ENCODE data around the gene REN. TPM values are rescaled to one million over a fixed set of nuclear protein-coding genes. Genes with fewer than 3 reads are reported as not detected.

Gene REN
- total and polyA plus RNA-seq, 9 of the 15 experiments (the other 6 are each of a cell fraction or from before 2014, with no cell fraction given): 1.7 to 9.9 (median 3.1) TPM

GRCh38 chr1:204171751-204172178, 5.6 kb upstream of the REN start (continued):
- TF ChIP-seq, protein P1, sequence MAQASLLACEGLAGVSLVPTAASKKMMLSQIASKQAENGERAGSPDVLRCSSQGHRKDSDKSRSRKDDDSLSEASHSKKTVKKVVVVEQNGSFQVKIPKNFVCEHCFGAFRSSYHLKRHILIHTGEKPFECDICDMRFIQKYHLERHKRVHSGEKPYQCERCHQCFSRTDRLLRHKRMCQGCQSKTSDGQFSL (CRISPR knock-in tag; IDR thresholded peaks at IDR 0.05): no peak
- TF ChIP-seq, protein P1 (tag; IDR thresholded peaks at IDR 0.05): peak in 1 of 2 experiments; percentile 62; a peak in 1 of 4 replicates
- TF ChIP-seq FOXJ2 (tag; IDR thresholded peaks at IDR 0.05) (no peak), NR0B1 (IDR thresholded peaks at IDR 0.05; ENCODE audit: partially characterized antibody) (no peak), KDM1A (IDR thresholded peaks at IDR 0.05) (no peak), KLF1 (tag; IDR thresholded peaks at IDR 0.05) (no peak), RBM25 (IDR thresholded peaks at IDR 0.05; ENCODE audit: low read depth, low read length, severe bottlenecking) (no peak), POU5F1 (IDR thresholded peaks at IDR 0.05; ENCODE audit: borderline replicate concordance, low read depth, low read length, partially characterized antibody) (no peak), PCBP2 (IDR thresholded peaks at IDR 0.05; ENCODE audit: low read depth, low read length, poor library complexity, severe bottlenecking) (no peak), RBM39 (optimal IDR thresholded peaks at IDR 0.05; ENCODE audit: low read depth, low read length) (no peak), ZBTB7A (IDR thresholded peaks at IDR 0.05; ENCODE audit: borderline replicate concordance, control insufficient read depth, low read depth, low read length) (no peak), ZZZ3 (IDR thresholded peaks at IDR 0.05) (no peak), THRA (IDR thresholded peaks at IDR 0.05) (no peak), CHD1 (IDR thresholded peaks at IDR 0.05; ENCODE audit: low read length) (no peak), ADNP (tag; IDR thresholded peaks at IDR 0.05) (no peak), ZNF316 (IDR thresholded peaks at IDR 0.05) (no peak), SIX5 (IDR thresholded peaks at IDR 0.05; ENCODE audit: borderline replicate concordance in 1 of 2, insufficient read depth in 1 of 2, low read depth in 1 of 2, low read length in 2 of 2) (no peak), ZNF445 (CRISPR knock-in tag; IDR thresholded peaks at IDR 0.05; ENCODE audit: low read depth) (peak; percentile 96), HMGN3 (IDR thresholded peaks at IDR 0.05; ENCODE audit: borderline replicate concordance, extremely low read depth, insufficient read length, low read depth, low read length) (no peak), ELK1 (CRISPR knock-in tag; IDR thresholded peaks at IDR 0.05) (no peak), NCOA6 (IDR thresholded peaks at IDR 0.05) (no peak), NONO (IDR thresholded peaks at IDR 0.05; ENCODE audit: low read depth in 2 of 2, low read length in 1 of 2) (no peak)
- TF ChIP-seq, protein P2, sequence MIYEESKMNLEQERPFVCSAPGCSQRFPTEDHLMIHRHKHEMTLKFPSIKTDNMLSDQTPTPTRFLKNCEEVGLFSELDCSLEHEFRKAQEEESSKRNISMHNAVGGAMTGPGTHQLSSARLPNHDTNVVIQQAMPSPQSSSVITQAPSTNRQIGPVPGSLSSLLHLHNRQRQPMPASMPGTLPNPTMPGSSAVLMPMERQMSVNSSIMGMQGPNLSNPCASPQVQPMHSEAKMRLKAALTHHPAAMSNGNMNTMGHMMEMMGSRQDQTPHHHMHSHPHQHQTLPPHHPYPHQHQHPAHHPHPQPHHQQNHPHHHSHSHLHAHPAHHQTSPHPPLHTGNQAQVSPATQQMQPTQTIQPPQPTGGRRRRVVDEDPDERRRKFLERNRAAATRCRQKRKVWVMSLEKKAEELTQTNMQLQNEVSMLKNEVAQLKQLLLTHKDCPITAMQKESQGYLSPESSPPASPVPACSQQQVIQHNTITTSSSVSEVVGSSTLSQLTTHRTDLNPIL (CRISPR knock-in tag; IDR thresholded peaks at IDR 0.05): peak; percentile 79; the same call in 1 of the 2 replicates

Data from K562 (cell line).